Glutamatergic neuron (in vitro differentiated cells): ENCODE data around the gene EFCAB6. TPM values are rescaled to one million over a fixed set of nuclear protein-coding genes. Genes with fewer than 3 reads are reported as not detected.

Experiments
- DNase-seq: peaks from one replicate; pipeline ENCODE4 v3.0.0; 2022
- H3K27ac Mint-ChIP-seq: one replicate; pipeline ENCODE4 v1.8.0; 2020; ENCODE audit warnings: mild to moderate bottlenecking, mixed read lengths, inconsistent platforms; ENCODE audit not compliant: unreplicated experiment
- H3K27me3 Mint-ChIP-seq: one replicate; pipeline ENCODE4 v1.8.0; 2020; ENCODE audit warnings: mild to moderate bottlenecking, moderate library complexity, mixed read lengths, inconsistent platforms; ENCODE audit not compliant: unreplicated experiment
- H3K36me3 Mint-ChIP-seq: one replicate; pipeline ENCODE4 v1.8.0; 2020; ENCODE audit warnings: mild to moderate bottlenecking, mixed read lengths, inconsistent platforms; ENCODE audit not compliant: unreplicated experiment
- H3K4me1 Mint-ChIP-seq: one replicate; pipeline ENCODE4 v1.8.0; 2020; ENCODE audit warnings: mild to moderate bottlenecking, low read depth, mixed read lengths, inconsistent platforms; ENCODE audit not compliant: unreplicated experiment
- H3K4me3 Mint-ChIP-seq: one replicate; pipeline ENCODE4 v1.8.0; 2020; ENCODE audit warnings: mild to moderate bottlenecking, mixed read lengths, inconsistent platforms; ENCODE audit not compliant: unreplicated experiment
- H3K9me3 Mint-ChIP-seq: one replicate; pipeline ENCODE4 v1.8.0; 2020; ENCODE audit warnings: mild to moderate bottlenecking, moderate library complexity, mixed read lengths, inconsistent platforms; ENCODE audit not compliant: unreplicated experiment
- total RNA-seq: library from RNA; stranded (reverse); fragmentation: NEBNext Ultra II Directional; extraction: Animal tissue kit (Norgen Biotek cat#: 25700); gene quantifications from one replicate; pipeline ENCODE4 v1.2.1, GENCODE V29; 2021; ENCODE audit not compliant: unreplicated experiment
- TF ChIP-seq, protein P1 (sequence below): fragments of 200-600 bp; sonication (generic); IDR thresholded peaks from one replicate; pipeline ENCODE4 v1.5.0; 2021; ENCODE audit not compliant: partially characterized antibody, unreplicated experiment

The EFCAB6 gene
- total RNA-seq, 1 donor from 2014 or later, result 0.96 TPM

DNA sequence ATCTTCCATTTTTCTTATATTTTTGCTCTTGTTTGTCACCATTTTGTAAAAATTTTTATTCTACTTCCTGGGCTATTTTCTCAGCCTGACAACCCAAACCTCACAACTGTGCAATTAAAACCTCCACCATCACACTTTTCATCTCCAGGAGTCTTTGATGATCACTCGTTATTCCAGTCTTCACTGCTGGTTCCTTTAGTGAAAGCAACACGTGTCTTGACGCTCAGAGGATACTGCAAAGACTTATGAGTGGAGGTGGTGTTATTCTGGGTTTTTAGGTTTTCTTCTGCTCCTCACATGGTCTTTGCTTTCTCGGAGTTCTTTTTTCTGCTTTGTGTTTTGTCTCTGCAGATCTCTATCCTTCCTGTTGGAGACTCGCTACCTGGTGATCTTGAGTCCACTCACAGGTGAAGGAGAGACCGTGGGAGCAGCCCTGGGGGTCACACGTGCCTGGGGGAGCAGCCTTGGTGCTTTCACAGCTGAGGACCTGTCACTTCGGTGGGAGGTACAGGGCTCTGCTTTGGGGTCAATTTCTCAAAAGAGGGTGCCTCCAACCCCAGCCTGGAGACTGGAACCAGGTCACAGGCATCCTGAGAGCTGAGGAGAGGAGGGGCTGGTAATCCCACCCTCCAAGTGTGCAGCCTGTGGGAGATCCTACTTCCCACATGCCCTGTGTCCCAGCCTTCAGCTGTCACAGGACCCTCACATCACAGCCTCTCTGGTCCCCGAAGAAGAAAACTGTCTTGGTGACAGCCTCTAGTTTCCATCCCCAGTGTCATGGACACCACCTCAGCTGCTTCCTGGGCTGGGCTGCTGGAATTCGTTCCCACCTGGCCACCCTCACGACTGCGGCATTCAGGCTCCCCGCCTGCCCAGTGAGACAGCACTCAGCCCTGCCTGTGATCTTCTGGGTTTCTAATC lies 39.2 kb upstream of the EFCAB6 start:
- peaks cover 11% of the 10 kb centered on the region for H3K9me3 Mint-ChIP-seq
- H3K4me3 Mint-ChIP-seq, result no peak overlapping the region
- H3K36me3 Mint-ChIP-seq, result no peaks in the 10 kb centered on the region
- no peak overlapping the region for H3K27ac Mint-ChIP-seq
- TF ChIP-seq, protein P1, sequence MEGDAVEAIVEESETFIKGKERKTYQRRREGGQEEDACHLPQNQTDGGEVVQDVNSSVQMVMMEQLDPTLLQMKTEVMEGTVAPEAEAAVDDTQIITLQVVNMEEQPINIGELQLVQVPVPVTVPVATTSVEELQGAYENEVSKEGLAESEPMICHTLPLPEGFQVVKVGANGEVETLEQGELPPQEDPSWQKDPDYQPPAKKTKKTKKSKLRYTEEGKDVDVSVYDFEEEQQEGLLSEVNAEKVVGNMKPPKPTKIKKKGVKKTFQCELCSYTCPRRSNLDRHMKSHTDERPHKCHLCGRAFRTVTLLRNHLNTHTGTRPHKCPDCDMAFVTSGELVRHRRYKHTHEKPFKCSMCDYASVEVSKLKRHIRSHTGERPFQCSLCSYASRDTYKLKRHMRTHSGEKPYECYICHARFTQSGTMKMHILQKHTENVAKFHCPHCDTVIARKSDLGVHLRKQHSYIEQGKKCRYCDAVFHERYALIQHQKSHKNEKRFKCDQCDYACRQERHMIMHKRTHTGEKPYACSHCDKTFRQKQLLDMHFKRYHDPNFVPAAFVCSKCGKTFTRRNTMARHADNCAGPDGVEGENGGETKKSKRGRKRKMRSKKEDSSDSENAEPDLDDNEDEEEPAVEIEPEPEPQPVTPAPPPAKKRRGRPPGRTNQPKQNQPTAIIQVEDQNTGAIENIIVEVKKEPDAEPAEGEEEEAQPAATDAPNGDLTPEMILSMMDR, result no peak
- peaks cover 9% of the 10 kb centered on the region for H3K27me3 Mint-ChIP-seq
- peaks cover 48% of the 10 kb centered on the region for H3K4me1 Mint-ChIP-seq
- DNase-seq, result no peak

DNA sequence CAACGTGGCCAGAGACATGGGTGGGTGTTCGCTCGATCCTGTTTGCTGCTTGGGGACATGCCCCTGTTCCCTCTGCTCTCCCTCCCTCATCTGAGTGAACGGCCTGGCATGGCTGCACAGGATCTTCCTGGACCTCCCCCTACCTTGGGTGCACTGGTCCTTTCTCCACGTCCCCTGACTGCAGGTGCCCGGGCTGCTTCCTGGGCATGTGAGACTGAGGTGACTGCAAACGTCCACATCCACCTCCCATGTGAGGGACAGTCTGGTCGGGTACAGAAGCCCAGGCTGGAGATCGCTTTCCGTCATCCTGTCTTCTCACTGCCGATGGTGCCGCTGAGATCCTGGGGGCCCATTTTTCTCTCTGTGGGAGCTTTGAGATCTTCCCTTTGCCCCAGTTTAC lies 38.4 kb upstream of the EFCAB6 start:
- Mint-ChIP-seq H3K4me3 (no peak overlapping the region), H3K27me3 (peaks cover 11% of the 10 kb centered on the region), H3K9me3 (peaks cover 13% of the 10 kb centered on the region), H3K27ac (no peak overlapping the region), H3K4me1 (peaks cover 52% of the 10 kb centered on the region), H3K36me3 (no peaks in the 10 kb centered on the region)
- TF ChIP-seq, protein P1, result no peak
- peak; percentile 7 for DNase-seq

DNA sequence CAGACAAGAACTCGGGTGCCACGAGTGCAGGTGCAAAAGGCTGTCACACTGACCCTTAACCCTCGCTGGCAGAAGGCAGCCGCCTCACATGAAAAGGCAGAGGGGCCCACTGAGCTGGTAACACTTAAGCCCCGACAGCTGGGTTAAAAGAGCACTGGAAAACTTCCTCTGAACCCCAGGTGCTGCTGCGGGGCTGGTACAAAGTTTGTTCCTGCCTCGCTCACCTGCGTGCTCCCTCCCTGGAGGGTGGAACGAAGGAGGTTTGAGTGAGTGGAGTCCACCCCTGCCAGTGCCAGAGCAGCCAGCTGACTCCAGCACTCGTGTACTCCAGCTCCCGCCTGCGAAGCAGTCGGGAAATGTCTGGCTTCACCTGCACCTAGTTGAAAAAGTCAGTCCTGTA lies 37.6 kb upstream of the EFCAB6 start:
- peak; percentile 21 for DNase-seq
- Mint-ChIP-seq H3K9me3 (peaks cover 11% of the 10 kb centered on the region), H3K27ac (no peak overlapping the region), H3K4me1 (peaks cover 49% of the 10 kb centered on the region), H3K4me3 (no peak overlapping the region), H3K36me3 (no peaks in the 10 kb centered on the region), H3K27me3 (peaks cover 12% of the 10 kb centered on the region)
- TF ChIP-seq, protein P1, result no peak

DNA sequence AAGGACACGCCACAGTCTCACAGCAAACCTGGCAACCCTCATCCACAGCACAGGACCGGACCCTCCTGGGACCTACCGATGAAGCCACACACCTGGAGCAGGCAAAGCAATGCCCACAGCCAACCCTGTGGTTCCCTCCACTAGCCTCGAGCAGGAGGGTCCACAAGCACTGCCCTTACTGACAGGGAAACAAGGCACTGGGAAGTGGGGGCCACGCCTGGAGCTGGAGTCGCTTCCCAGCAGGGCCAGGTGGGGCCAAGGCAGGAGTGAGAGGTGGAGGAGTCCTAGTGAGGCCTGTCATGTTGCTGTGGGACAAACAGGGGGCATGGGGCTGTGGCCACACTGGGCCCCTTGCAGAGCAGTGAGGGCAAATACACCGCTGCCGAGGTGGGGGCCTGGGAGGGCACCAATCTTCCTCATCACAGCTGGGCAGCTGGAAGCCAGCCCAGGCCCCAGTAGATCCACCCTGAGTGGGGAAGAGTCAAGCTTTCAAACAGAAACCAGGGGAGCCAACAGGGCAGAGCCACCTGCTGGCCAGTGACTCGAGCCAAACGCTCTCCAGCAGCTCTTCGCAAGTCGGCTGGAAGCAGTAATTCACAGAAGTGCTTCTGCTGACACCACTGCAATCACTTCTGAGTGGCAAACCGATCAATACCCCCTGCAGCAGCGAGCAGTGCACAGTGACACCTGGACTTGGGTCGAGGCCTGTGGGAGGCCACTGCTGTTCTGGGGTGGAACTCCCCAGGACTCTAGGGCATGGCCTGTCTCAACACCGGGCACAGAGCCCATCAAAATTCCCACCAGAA lies 36.5 kb upstream of the EFCAB6 start:
- peak overlapping the region; percentile 75 for H3K27ac Mint-ChIP-seq
- no peak overlapping the region for H3K4me3 Mint-ChIP-seq
- TF ChIP-seq, protein P1, result no peak
- H3K9me3 Mint-ChIP-seq, result peaks cover 11% of the 10 kb centered on the region
- H3K36me3 Mint-ChIP-seq, result no peaks in the 10 kb centered on the region
- DNase-seq, result peak; percentile 65
- peaks cover 10% of the 10 kb centered on the region for H3K27me3 Mint-ChIP-seq
- H3K4me1 Mint-ChIP-seq, result peaks cover 42% of the 10 kb centered on the region
